ENCODE measurements around the gene FAM117A.

- TF ChIP-seq EZH2 (IDR thresholded peaks at IDR 0.05; ENCODE audit: borderline replicate concordance, insufficient read depth, low read depth, low read length, poor library complexity, severe bottlenecking) (no peak), CTCF (IDR thresholded peaks at IDR 0.05) (no peak)
Measured at GRCh38 chr17:49677933-49678847, 85.7 kb downstream of the FAM117A start, which contains the start of gene SPOP.

Data from B cell (primary cell).